Kidney (tissue), 14 donors: Measurements from ENCODE around the gene MYLK. TPM values are rescaled to one million over a fixed set of nuclear protein-coding genes. Genes with fewer than 3 reads are reported as not detected.

ENCODE experiments used
- DNase-seq, 5 donors: peaks; one replicate each; pipeline ENCODE4 v3.0.0-alpha.2; 2013 to 2020
- FAIRE-seq: peaks from 2 replicates; lab custom pipeline; 2012; peaks lifted over from hg19 to GRCh38; lab: Jason Lieb, UNC
- H3K27ac ChIP-seq, 2 donors: one replicate each; pipeline ENCODE4 v1.7.0; 2013; ENCODE audit warnings: low read depth in 2 of 2, low read length in 2 of 2, inconsistent platforms in 1 of 2
- H3K27me3 ChIP-seq: one replicate; pipeline ENCODE4 v1.7.1; 2013; ENCODE audit warnings: low read length, inconsistent platforms; ENCODE audit not compliant: control insufficient read depth, insufficient read depth
- H3K36me3 ChIP-seq, 3 donors: one replicate each; pipeline versions ENCODE4 v1.7.0 to v1.7.1; 2013; ENCODE audit warnings: low read length in 3 of 3, control low read depth in 1 of 3, inconsistent platforms in 1 of 3; ENCODE audit not compliant: insufficient read depth in 3 of 3, control insufficient read depth in 2 of 3
- H3K4me1 ChIP-seq, 3 donors: one replicate each; pipeline versions ENCODE4 v1.7.0 to v1.7.1; 2013; ENCODE audit warnings: low read length in 3 of 3, inconsistent platforms in 1 of 3, low read depth in 1 of 3; ENCODE audit not compliant: control insufficient read depth in 2 of 3, insufficient read depth in 2 of 3
- H3K4me3 ChIP-seq, 3 donors: one replicate each; pipeline versions ENCODE4 v1.7.0 to v1.8.1; 2013; ENCODE audit warnings: low read length in 3 of 3, control low read depth in 1 of 3, inconsistent platforms in 1 of 3
- H3K9ac ChIP-seq, 3 donors: one replicate each; pipeline versions ENCODE4 v1.7.0 to v1.7.1; 2013; ENCODE audit warnings: low read length in 3 of 3, control low read depth in 1 of 3, inconsistent platforms in 1 of 3
- H3K9me3 ChIP-seq, 3 donors: one replicate each; pipeline versions ENCODE4 v1.7.0 to v1.7.1; 2013; ENCODE audit warnings: low read length in 3 of 3, control low read depth in 1 of 3, inconsistent platforms in 1 of 3; ENCODE audit not compliant: control insufficient read depth in 2 of 3, insufficient read depth in 1 of 3
- intact Hi-C: fragments of 100-400 bp; cut with DNase I; formaldehyde crosslinking; loops from one replicate; pipeline ENCODE4 v1.11.1; 2022
- polyA plus RNA-seq: library from polyadenylated mRNA; stranded (reverse); fragments of 350-450 nt; fragmentation: Illumina TruSeq; extraction: RNeasy Lipid Tissue Mini Kit (QIAGEN cat#74804); gene quantifications from one replicate; pipeline ENCODE4 v1.2.3, GENCODE V29; 2014; ENCODE audit warnings: low read depth, low replicate concordance; ENCODE audit not compliant: insufficient read depth
- total RNA-seq: library from RNA; stranded (reverse); fragmentation: NEBNext Ultra II Directional; extraction: Animal tissue kit (Norgen Biotek cat#: 25700); gene quantifications from one replicate; pipeline ENCODE4 v1.2.1, GENCODE V29; 2021
- TF ChIP-seq, protein P1 (sequence below): IDR thresholded peaks from 3 replicates; pipeline ENCODE4 v1.5.1; 2012; ENCODE audit warnings: mild to moderate bottlenecking, moderate library complexity, borderline replicate concordance; ENCODE audit not compliant: insufficient read depth; ENCODE audit errors: extremely low read depth
- donor health status: control.
- donor health status: control.
- donor health status: control.
- donor health status: control.
- donor health status: control.
- donor health status: DM: yes; HTN: yes; CAD: no.
- donor health status: Normal renal cell carcinoma (clear cell type).

The MYLK gene
- total and polyA plus RNA-seq, 2 donors from 2014 or later = 25.3 to 164 TPM

DNA sequence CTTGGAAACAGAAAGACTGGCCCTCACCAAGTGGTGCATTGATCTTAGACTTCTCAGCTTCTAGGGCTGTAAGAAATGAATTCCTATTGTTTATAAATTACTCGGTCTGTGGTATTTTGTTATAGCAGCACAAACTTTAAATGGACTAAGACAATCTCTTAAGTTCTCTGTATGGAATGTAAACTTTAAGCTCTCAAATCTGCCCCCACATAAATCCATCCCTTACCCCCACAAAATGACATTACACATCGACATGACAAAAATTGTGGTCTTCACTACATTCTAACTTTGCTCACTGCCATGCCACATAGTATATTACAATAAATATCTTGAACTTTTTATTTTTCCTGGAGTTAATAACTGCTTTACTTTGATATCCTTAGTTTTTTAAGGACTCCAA is 121.3 kb downstream of the MYLK start:
- H3K4me3 ChIP-seq = no peak overlapping the region
- intact Hi-C loops = no loop called here
- peaks cover 7 to 33% (median 24%) of the 10 kb centered on the region in 3 donors for H3K4me1 ChIP-seq
- no peaks in the 10 kb centered on the region for H3K27me3 ChIP-seq
- DNase-seq (no peak), FAIRE-seq (no peak)
- no peak overlapping the region for H3K9ac ChIP-seq
- H3K9me3 ChIP-seq = no peaks in the 10 kb centered on the region
- H3K36me3 ChIP-seq = no peaks in the 10 kb centered on the region
- TF ChIP-seq, protein P1, sequence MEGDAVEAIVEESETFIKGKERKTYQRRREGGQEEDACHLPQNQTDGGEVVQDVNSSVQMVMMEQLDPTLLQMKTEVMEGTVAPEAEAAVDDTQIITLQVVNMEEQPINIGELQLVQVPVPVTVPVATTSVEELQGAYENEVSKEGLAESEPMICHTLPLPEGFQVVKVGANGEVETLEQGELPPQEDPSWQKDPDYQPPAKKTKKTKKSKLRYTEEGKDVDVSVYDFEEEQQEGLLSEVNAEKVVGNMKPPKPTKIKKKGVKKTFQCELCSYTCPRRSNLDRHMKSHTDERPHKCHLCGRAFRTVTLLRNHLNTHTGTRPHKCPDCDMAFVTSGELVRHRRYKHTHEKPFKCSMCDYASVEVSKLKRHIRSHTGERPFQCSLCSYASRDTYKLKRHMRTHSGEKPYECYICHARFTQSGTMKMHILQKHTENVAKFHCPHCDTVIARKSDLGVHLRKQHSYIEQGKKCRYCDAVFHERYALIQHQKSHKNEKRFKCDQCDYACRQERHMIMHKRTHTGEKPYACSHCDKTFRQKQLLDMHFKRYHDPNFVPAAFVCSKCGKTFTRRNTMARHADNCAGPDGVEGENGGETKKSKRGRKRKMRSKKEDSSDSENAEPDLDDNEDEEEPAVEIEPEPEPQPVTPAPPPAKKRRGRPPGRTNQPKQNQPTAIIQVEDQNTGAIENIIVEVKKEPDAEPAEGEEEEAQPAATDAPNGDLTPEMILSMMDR = no peak
- H3K27ac ChIP-seq = no peak overlapping the region

DNA sequence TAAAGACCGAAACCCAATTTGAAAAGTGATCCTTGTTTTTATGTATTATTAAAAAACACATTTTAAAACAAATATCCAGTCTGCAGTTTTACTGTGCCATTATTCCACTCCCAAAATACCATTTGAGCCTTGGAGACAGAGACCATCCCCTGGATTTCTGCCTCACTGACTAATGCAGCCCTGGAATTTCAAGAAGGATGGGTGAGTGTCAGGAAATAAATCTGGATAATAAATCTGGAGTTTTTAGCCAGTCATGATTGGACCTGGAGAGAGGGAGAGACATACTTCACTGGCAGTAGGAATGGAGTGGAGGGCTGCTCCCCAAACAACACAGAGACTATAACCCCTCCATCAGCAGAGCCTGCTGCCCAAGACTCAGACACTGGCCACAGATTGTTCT is 123.3 kb downstream of the MYLK start:
- TF ChIP-seq, protein P1 = no peak
- Histone ChIP-seq H3K4me3 (no peak overlapping the region), H3K4me1 (peaks cover 8 to 43% (median 27%) of the 10 kb centered on the region in 3 donors), H3K9ac (no peak overlapping the region), H3K27ac (peak overlapping the region in 1 of 2 donors; percentile 13), H3K9me3 (no peaks in the 10 kb centered on the region), H3K36me3 (no peaks in the 10 kb centered on the region), H3K27me3 (no peaks in the 10 kb centered on the region)
- no peak for DNase-seq
- FAIRE-seq = no peak
- intact Hi-C loops = no loop called here

DNA sequence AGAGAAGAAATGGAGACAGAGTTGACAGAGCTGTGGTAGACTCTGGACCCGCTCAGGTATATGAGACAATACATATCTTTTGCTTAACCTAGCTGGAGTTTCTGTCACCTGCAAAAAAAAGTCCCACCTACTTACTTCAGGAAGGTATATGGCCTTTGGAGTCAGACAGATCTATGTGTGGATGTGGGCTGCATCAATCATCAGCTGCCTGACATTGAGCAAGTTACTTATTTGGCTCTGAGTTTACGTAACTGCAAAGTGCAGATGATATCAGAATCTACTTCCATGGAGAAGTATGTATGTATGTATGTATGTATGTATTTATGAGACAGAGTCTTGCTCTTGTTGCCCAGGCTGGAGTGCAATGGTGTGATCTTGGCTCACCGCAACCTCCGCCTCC is 124.3 kb downstream of the MYLK start:
- H3K4me3 ChIP-seq = no peak overlapping the region
- TF ChIP-seq, protein P1 = no peak
- DNase-seq (no peak), FAIRE-seq (no peak)
- H3K27me3 ChIP-seq = no peaks in the 10 kb centered on the region
- H3K36me3 ChIP-seq = no peaks in the 10 kb centered on the region
- H3K4me1 ChIP-seq = peaks cover 8 to 48% (median 31%) of the 10 kb centered on the region in 3 donors
- intact Hi-C loops = no loop called here
- H3K9me3 ChIP-seq = no peaks in the 10 kb centered on the region
- H3K27ac ChIP-seq = no peak overlapping the region
- H3K9ac ChIP-seq = no peak overlapping the region

DNA sequence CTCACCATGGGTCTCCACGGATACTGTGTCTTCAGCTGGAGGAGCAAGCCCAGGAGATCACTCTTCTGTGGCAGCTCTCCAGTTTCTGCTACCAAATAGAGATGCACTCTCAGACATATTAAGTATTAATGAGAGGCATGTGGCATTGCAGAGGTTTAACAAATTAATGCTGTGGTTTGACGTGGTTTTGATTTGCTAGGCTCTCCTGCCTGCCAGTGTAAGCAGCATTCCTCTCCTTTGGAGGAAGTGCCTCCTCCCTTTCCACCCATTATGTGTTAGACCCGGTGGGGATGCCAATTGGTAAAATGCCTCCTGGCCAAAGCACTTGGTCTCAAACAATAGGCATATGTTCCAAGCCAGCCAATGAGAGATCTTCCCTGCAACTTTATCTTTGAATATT is 124.8 kb downstream of the MYLK start:
- Histone ChIP-seq H3K9ac (no peak overlapping the region), H3K36me3 (no peaks in the 10 kb centered on the region), H3K27me3 (no peaks in the 10 kb centered on the region), H3K27ac (peak overlapping the region; percentile 1 to 47), H3K4me3 (no peak overlapping the region), H3K4me1 (peaks cover 10 to 54% (median 36%) of the 10 kb centered on the region in 3 donors), H3K9me3 (no peaks in the 10 kb centered on the region)
- intact Hi-C loops = no loop called here
- DNase-seq (no peak), FAIRE-seq (no peak)
- TF ChIP-seq, protein P1 = no peak
